Breast epithelium (tissue), 4 donors: ENCODE data around the gene NUDT1. TPM values are rescaled to one million over a fixed set of nuclear protein-coding genes. Genes with fewer than 3 reads are reported as not detected.

Experiments used
- DNase-seq, 2 donors: peaks; one replicate each; pipeline ENCODE4 v3.0.0-alpha.2; 2019; ENCODE audit warnings: low spot score in 2 of 2
- H3K27ac ChIP-seq, 2 donors: fragments of 200-600 bp; sonication (generic) in 1 of 2; one replicate each; pipeline ENCODE4 v1.5.1; 2016 to 2019; ENCODE audit warnings: mild to moderate bottlenecking in 1 of 2
- H3K27me3 ChIP-seq, 2 donors: fragments of 200-600 bp; sonication (generic) in 1 of 2; one replicate each; pipeline versions ENCODE4 v1.5.1 to v1.6.0; 2017 to 2019; ENCODE audit warnings: control low read depth in 1 of 2, mild to moderate bottlenecking in 1 of 2
- H3K36me3 ChIP-seq: fragments of 200-600 bp; one replicate; pipeline ENCODE4 v1.5.1; 2019
- H3K4me1 ChIP-seq, 2 donors: fragments of 200-600 bp; sonication (generic); one replicate each; pipeline ENCODE4 v1.5.1; 2016 to 2019; ENCODE audit warnings: control low read depth in 1 of 2
- H3K4me3 ChIP-seq, 3 donors: fragments of 200-600 bp; sonication (generic); 1 replicate in 2 of 3; 2 replicates in 1 of 3; pipeline ENCODE4 v1.5.1; 2016 to 2019; ENCODE audit warnings: mild to moderate bottlenecking in 3 of 3, moderate library complexity in 2 of 3
- H3K9me3 ChIP-seq, 2 donors: fragments of 200-600 bp; sonication (generic) in 1 of 2; one replicate each; pipeline ENCODE4 v1.5.1; 2016 to 2019; ENCODE audit warnings: control low read depth in 1 of 2
- POLR2A ChIP-seq: fragments of 450-650 bp; IDR thresholded peaks from one replicate; pipeline ENCODE4 v1.6.1; 2016; ENCODE audit warnings: antibody characterized with exemption, mild to moderate bottlenecking, moderate library complexity
- POLR2AphosphoS5 ChIP-seq, 3 donors: sonication (generic); formaldehyde crosslinking; IDR thresholded peaks; one replicate each; pipeline ENCODE4 v1.6.1; 2017; ENCODE audit warnings: antibody characterized with exemption in 3 of 3
- intact Hi-C: fragments of 100-400 bp; cut with DNase I; formaldehyde crosslinking; loops from one replicate; pipeline ENCODE4 v1.15.1; 2023; ENCODE audit warnings: low total_unique reads
- total RNA-seq, 3 donors: library from RNA; depleted of rRNA; stranded (reverse); fragments of >200 nt; gene quantifications; one replicate each; pipeline ENCODE4 v1.1.0, GENCODE V29; 2016
- TF ChIP-seq, protein P1 (sequence below), 3 donors: fragments of 450-650 bp; IDR thresholded peaks; one replicate each; pipeline ENCODE4 v1.5.1; 2016 to 2017; ENCODE audit warnings: antibody characterized with exemption in 3 of 3, mild to moderate bottlenecking in 3 of 3, moderate library complexity in 3 of 3

The NUDT1 gene
- total RNA-seq, 3 donors from 2014 or later: 13.3 to 28.5 (median 18.0) TPM

GRCh38 chr7:2217716-2218443 is 24.1 kb upstream of the NUDT1 start:
- Histone ChIP-seq H3K36me3 (no peaks in the 10 kb centered on the region), H3K4me1 (no peaks in the 10 kb centered on the region)

GRCh38 chr7:2218444-2218785 is 23.6 kb upstream of the NUDT1 start:
- DNase-seq: no peak
- intact Hi-C loops: no loop called here
- Histone ChIP-seq H3K27me3 (no peaks in the 10 kb centered on the region), H3K9me3 (no peaks in the 10 kb centered on the region), H3K27ac (no peak overlapping the region), H3K4me1 (no peaks in the 10 kb centered on the region), H3K4me3 (no peak overlapping the region), H3K36me3 (no peaks in the 10 kb centered on the region)
- no peak for TF ChIP-seq POLR2AphosphoS5 (IDR thresholded peaks at IDR 0.05)

More at GRCh38 chr7:2217716-2218443, 24.1 kb upstream of the NUDT1 start:
- no peaks in the 10 kb centered on the region for H3K9me3 ChIP-seq
- H3K27me3 ChIP-seq: no peaks in the 10 kb centered on the region
- TF ChIP-seq POLR2A (no peak), POLR2AphosphoS5 (IDR thresholded peaks at IDR 0.05) (no peak)
- TF ChIP-seq, protein P1, sequence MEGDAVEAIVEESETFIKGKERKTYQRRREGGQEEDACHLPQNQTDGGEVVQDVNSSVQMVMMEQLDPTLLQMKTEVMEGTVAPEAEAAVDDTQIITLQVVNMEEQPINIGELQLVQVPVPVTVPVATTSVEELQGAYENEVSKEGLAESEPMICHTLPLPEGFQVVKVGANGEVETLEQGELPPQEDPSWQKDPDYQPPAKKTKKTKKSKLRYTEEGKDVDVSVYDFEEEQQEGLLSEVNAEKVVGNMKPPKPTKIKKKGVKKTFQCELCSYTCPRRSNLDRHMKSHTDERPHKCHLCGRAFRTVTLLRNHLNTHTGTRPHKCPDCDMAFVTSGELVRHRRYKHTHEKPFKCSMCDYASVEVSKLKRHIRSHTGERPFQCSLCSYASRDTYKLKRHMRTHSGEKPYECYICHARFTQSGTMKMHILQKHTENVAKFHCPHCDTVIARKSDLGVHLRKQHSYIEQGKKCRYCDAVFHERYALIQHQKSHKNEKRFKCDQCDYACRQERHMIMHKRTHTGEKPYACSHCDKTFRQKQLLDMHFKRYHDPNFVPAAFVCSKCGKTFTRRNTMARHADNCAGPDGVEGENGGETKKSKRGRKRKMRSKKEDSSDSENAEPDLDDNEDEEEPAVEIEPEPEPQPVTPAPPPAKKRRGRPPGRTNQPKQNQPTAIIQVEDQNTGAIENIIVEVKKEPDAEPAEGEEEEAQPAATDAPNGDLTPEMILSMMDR (IDR thresholded peaks at IDR 0.05): no peak
- intact Hi-C loops: no loop called here
- no peak overlapping the region for H3K27ac ChIP-seq
- H3K4me3 ChIP-seq: no peak overlapping the region
- no peak for DNase-seq

DNA sequence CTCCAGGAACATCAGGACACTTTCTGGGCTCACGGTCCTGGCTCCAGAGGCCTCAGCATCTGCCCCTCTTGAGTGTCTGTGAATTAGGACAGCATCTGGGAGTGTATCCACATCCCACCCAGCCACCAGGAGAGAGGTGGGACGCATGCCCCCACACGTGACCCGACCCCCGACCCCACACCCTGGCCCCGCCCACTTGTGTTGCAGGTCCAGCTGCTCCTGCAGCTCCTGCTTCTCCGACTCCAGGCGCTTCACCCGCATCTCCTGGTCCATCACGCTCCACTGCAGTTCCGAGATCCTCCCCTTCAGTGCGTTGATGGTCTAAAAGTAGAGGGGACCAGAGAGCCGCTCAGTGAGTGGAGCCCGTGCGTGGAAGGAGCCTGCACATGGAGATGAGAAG is 22.9 kb upstream of the NUDT1 start:
- Histone ChIP-seq H3K27ac (no peak overlapping the region), H3K4me1 (no peaks in the 10 kb centered on the region), H3K27me3 (no peaks in the 10 kb centered on the region), H3K4me3 (no peak overlapping the region), H3K36me3 (no peaks in the 10 kb centered on the region), H3K9me3 (no peaks in the 10 kb centered on the region)
- TF ChIP-seq, protein P1 (IDR thresholded peaks at IDR 0.05): no peak
- no peak for TF ChIP-seq POLR2A
- no peak for TF ChIP-seq POLR2AphosphoS5 (IDR thresholded peaks at IDR 0.05)
- intact Hi-C loops: no loop called here
- DNase-seq: no peak

DNA sequence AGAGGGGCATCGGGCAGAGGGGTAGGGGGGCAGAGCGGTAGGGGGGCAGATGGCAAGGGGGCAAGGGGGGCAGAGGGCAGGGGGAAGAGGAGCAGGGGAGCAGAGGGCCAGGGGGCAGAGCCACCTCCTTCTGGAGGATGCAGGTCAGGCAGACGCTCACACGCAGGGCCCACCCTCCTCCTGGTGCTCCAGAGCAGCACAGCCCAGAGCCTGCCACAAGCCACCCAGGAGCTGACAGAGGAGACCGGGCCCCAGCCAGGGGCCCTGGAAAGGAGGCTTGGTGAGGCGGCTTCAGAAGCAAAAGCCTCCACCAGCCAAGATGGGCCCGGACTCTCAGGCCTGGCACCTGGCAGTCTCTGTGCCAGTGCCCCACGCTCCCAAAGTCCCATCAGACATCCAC is 22.4 kb upstream of the NUDT1 start:
- H3K36me3 ChIP-seq: no peaks in the 10 kb centered on the region
- H3K4me3 ChIP-seq: no peak overlapping the region
- DNase-seq: no peak
- H3K9me3 ChIP-seq: no peaks in the 10 kb centered on the region
- intact Hi-C loops: no loop called here
- no peaks in the 10 kb centered on the region for H3K27me3 ChIP-seq
- no peaks in the 10 kb centered on the region for H3K4me1 ChIP-seq
- no peak overlapping the region for H3K27ac ChIP-seq
- TF ChIP-seq POLR2AphosphoS5 (IDR thresholded peaks at IDR 0.05) (no peak), POLR2A (no peak)
- TF ChIP-seq, protein P1 (IDR thresholded peaks at IDR 0.05): no peak

GRCh38 chr7:2220030-2220429 is 22.0 kb upstream of the NUDT1 start:
- H3K9me3 ChIP-seq: no peaks in the 10 kb centered on the region
- H3K4me3 ChIP-seq: no peak overlapping the region
- no peaks in the 10 kb centered on the region for H3K4me1 ChIP-seq
- H3K36me3 ChIP-seq: no peaks in the 10 kb centered on the region
- intact Hi-C loops: no loop called here
- no peak for DNase-seq
- TF ChIP-seq POLR2A (no peak), POLR2AphosphoS5 (IDR thresholded peaks at IDR 0.05) (no peak)
- TF ChIP-seq, protein P1 (IDR thresholded peaks at IDR 0.05): no peak
- no peaks in the 10 kb centered on the region for H3K27me3 ChIP-seq
- H3K27ac ChIP-seq: no peak overlapping the region
